GM12872 (cell line): ENCODE measurements around the gene KRT84.

Experiments
- TF ChIP-seq, protein P1 (sequence below): IDR thresholded peaks from 3 replicates; pipeline ENCODE4 v1.5.1; 2011; ENCODE audit warnings: low read depth, mild to moderate bottlenecking, low read length, moderate library complexity; ENCODE audit not compliant: insufficient read depth

Gene KRT84

DNA sequence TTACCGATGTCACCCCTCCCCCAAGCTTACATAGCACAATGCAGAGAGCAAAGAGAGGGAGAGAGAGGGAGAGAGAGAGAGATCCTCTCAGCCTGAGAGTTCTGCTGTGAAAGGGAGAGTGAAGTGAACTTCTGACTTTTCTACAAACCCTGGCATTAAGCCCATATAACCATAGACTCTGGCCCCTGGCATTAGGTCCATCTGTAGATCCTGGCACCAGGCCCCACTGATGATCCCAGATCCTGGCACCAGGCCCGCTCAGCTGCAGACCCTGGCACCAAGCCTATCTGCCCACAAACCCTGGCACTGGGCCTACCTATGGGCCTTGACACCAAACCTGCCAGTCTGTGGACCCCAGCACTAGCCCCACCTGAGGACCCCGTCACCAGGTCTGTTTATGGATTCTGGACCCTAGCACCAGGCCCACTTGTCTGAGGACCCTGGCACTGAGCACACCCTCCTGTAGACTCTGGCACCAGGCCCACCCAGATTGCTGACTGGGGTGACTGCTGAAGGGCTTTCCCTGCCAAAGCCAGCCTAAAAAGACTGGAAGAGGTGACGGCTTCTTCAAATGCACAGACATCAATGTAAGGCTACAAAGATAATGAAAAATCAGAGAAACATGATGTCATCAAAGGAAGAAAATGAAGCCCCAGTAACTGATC lies 49.7 kb downstream of the KRT84 start:
- TF ChIP-seq, protein P1, sequence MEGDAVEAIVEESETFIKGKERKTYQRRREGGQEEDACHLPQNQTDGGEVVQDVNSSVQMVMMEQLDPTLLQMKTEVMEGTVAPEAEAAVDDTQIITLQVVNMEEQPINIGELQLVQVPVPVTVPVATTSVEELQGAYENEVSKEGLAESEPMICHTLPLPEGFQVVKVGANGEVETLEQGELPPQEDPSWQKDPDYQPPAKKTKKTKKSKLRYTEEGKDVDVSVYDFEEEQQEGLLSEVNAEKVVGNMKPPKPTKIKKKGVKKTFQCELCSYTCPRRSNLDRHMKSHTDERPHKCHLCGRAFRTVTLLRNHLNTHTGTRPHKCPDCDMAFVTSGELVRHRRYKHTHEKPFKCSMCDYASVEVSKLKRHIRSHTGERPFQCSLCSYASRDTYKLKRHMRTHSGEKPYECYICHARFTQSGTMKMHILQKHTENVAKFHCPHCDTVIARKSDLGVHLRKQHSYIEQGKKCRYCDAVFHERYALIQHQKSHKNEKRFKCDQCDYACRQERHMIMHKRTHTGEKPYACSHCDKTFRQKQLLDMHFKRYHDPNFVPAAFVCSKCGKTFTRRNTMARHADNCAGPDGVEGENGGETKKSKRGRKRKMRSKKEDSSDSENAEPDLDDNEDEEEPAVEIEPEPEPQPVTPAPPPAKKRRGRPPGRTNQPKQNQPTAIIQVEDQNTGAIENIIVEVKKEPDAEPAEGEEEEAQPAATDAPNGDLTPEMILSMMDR: no peak

DNA sequence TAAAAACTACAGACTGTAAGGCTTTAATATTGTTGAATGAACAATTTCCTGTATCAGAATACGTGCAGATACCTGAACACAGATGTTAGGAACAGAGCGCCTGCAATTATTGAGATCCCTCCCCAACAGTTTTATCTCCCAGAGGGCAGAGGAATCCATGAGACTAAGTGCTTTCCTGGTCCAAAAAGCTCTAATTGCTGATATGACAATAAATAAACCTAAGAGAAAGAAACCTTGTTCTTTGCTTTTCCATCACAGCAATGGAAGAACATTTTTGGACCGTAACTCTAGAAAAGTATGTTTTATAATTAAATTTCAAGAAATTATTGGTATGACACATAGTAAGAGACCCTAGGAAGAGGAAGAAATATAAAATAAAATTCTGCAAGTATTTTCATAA lies 51.3 kb downstream of the KRT84 start:
- TF ChIP-seq, protein P1: no peak

DNA sequence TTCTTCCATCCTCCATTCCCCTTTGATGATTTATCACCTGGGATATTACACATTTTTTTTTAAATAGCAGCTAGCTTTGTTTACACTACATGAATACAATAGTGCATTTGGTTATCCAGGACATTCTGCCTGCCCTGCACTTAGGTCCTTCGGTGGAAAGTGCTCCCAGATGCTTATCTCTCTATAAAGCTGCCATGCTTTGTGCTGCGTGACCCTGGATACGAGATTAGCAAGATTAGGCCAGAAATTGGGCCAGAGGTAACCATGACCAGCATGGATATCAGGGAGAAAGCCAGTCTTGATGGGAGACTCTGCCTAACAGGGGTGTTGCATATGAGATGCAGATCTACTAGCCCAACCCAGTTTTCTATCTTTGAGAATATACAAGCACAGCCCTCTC lies 52.1 kb downstream of the KRT84 start:
- TF ChIP-seq, protein P1: no peak

DNA sequence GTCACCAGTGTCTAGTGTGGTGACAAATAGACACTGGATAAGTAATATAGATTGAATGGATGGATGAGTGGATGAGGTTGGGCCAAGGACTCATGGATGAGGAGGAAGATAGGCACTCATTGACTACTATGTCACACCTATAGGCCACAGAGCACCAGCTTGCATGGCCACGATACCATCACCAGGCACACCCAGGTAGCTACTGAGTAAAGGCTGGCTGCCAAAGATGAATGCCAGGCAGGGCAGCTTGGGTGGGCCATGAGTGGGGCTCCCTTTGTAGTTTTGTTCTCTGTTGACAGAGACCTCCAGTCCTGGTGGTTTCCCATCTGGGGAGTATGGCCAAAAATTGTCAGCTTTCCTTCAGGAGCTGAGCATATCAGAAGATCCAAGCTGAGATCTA lies 53.1 kb downstream of the KRT84 start:
- TF ChIP-seq, protein P1: no peak

DNA sequence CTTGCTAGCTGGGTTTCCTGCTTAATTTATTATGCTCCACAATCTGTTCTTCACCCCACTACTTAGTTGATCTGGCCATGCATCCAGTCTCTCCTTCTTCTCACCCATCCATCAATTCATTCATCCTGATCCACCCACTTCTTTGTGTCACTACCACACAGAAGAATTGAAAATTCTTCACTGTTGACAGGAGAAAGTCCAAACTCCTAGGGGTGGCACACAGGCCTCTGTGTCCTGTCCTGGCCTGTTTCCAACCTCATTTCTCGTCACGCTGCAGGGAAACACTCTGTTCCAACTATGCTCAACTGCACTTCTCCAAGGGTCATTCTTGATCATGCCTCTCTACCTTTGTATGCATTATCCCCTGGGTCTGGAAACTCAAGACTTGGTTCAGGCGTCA lies 53.6 kb downstream of the KRT84 start:
- TF ChIP-seq, protein P1: no peak

DNA sequence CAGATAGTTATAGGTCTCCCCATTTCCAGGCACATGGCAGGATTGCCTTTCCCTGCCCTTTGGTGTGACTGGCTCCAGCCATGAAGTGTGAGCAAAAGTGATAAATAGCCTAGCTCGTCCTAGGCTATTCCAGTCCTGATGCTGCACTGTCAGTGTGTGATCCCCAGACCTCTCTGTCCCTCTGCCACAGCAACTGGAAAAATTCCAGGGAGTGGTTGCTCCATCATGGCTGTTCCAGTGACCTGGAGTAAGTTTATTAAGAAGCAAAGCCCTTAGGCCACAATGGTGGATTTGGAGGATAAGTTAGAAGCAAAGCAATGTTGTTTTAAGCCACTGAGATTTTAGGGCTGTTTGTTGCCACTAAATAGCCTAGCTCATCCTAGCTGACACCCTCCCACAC lies 54.4 kb downstream of the KRT84 start:
- TF ChIP-seq, protein P1: no peak

DNA sequence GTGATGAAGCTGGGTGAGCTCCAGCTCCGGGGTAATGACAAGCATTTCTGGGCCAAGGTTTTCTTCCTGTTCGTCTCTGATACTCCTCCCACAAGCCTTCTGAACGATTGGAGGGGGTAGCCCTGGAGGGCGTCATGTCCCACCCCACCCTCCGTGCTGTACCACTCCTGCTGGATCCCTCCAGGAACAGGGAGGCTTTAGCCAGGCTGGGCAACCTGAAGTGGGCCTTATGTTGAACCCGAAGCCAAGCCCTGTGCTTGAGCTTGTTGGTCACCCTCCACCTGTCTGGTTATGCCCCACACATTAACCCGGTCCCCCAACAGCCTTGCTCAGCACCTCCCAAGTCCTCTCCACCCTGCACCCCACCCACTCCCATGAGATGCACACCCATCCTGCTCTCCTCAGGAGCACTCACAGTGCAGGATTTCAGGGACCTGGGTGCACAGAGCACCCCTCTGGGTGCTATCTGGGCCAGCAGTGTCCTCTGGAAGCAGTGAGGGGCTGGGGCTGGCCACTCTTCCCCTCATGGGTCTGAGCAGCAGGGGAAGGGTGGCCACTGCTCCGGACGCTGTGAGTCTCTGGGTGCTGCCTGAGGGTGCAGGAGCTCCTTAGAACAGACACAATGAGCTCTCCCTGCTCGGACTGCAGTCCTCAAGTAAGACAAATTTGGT lies 57.5 kb downstream of the KRT84 start:
- TF ChIP-seq, protein P1: no peak
